NCI-H2227 (cell line): ENCODE measurements around the gene GAB1.

Experiments used
- DNase-seq: peaks from one replicate; lab custom pipeline; 2025; ENCODE audit not compliant: unreplicated experiment; lab: John Stamatoyannopoulos, UW

The GAB1 gene

DNA sequence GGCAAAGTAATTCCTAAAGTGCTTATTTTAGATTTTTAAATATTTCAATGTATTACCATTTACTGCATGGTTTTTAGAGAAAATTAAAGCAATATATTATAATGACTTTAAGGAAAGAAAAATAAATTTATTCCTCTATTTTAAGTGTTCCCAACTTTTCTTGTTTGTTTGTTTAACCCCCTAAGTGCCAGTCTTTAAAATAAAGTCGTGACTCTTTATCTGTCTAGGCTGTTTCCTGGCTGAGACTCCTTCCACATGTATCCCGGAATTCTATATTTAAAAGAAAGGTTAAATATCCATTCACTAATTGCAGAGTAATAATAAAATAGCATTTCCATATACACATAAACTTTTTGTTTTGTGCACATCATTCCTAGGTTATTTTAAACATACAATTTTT is 71.2 kb downstream of the GAB1 start:
- no peak for DNase-seq

- DNase-seq, result no peak
Observed at GRCh38 chr4:143410015-143410414, 73.3 kb downstream of the GAB1 start.

DNA sequence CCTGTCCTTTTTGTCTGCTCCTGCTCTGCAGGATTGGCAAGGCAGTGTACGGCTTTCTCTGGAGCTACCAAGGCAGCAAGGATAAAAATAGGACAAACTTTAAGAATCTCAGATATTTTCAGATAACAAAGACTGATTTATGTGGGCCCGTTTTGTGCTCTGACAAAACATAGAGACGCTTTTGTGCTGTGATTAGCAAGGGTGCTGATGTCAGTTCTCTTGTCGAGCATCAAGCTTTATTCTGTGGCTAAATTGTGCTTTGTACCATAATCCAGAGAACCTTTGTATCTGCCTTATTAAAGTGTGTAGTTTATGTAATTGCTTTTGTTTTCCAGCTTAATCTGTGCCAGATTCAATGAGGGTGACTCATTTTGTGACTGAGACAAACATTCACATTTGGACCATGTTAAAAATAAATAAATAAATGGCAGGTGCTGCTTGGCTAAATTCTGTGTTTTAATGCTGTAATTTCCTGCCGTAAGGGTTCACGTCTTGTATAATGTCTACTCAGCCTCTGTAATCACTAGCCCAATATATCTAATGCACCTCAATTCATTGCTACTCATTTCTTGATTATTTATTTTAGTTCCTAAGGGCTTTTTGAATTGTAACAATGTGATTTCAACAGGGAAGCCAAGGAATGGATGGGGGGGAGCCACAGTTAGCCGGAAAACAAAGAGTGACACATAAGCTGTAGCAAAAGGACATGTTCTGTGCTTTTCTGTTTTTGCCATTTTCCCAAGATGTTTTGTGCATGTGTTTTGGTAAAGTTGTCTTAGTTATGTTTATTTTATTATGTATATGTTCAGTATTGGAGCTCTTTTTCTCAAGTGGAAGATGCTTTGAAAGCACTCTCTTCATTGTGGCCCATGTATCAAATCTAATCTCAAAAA is 75.1 kb downstream of the GAB1 start:
- DNase-seq, result no peak

DNA sequence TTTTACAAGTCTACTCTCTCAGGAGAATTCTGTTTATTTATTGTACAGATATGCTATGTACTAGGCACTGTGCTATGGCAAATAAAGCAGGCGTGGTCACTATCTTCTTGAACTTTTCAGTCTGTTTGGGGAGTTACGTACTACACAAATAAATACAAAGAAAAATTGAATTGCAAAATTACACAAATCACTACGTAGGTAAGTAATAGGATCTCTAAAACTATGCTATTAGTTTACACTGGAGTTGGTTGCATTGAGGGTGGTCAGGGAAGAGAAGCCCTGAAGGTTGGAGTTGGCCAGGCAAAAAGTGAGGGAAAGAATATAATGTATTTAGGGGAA is 75.7 kb downstream of the GAB1 start:
- no peak for DNase-seq

DNA sequence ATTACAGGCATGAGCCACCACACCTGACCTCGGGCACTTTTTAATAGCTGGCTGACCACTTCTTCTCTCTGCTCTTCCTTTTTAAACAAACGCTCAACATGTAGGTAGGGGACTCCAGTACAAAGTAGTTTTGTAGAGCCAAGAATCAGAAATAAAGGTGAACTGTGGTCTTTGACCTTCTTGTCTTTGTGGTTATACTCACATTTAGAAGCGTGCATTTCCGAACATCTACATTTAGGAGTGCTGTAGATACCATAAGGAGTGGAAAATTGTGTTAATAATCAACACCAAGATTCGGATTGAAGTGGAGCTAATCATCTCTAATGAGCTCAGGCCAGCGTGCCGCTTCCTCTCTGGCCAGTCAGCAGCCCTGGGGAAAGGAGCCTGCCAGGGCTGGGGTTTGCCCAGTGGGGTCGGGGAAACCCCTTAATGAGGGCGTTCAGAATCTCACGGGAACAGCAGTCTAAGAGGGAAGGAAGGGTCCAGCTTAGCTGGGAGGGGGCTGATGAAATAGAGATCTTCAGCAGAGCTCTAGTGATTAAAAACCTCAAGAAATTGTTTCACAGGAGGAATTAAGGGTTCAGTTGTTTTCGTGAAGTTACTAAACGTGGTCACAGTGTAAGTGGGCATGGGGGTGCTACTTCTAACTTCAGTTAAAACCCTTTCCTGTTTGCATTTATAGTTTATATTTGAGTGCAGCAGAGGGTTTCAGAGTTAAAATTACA is 81.2 kb downstream of the GAB1 start:
- DNase-seq, result no peak

- DNase-seq, result no peak
Observed at GRCh38 chr4:143420227-143420626, 83.6 kb downstream of the GAB1 start.

GRCh38 chr4:143421609-143422008 is 84.9 kb downstream of the GAB1 start:
- DNase-seq, result no peak

DNA sequence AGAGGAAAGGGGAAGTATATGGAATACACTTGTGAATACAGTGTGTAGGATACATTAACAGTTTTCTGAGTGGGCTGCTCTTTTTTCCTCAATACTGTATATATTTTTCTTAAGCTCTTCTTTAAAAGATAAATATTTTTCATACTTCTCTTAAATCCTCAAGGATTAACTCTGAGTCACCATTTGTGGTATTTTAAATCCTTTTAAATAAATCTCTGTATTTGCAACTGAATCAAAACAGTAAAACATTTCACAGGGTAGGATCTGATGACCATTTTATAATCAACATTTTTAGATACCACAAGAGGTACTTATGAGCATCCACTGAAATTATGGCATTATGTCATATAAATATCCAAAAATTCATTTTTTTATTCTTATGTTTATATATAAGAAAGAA is 87.6 kb downstream of the GAB1 start:
- no peak for DNase-seq

GRCh38 chr4:143431526-143432257 is 95.0 kb downstream of the GAB1 start:
- no peak for DNase-seq

DNA sequence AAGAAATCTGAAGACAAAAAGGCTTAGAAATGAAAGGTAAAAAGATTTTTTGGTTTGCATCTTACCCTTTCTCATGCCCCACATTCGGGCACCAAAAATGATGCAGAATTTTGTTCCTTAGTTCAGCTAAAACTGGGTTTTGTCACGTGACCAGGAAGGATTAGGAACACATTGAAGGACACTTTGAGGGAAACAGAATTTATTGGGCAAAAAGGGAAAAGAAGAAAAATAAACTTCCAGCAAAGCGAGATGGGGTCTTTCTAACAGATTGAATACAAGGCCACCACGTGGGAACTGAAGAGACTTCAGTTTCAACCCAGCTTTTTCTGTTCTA is 95.5 kb downstream of the GAB1 start:
- DNase-seq, result no peak

GRCh38 chr4:143433231-143433630 is 96.6 kb downstream of the GAB1 start:
- no peak for DNase-seq

DNA sequence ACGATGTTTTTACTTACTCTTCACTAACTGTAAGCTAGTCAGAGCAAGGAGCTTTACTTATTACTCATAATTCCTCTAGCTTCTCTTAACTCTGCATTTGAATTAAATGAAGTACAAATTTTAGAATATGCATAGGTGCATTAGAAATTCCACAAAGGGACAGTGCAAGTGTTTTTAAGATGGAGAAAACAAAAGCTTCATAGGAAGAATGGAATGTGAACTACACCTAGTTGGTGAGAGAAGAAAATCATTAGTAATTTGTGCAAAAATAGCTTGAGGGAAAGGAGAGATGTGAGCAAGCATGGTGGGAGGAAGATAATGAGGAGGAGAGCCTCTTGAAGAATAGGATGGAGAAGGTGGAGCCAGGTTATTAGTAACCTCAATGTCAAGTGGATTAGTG is 99.3 kb downstream of the GAB1 start:
- no peak for DNase-seq

- DNase-seq, result no peak
Observed at GRCh38 chr4:143437476-143437875, 100.8 kb downstream of the GAB1 start.

DNA sequence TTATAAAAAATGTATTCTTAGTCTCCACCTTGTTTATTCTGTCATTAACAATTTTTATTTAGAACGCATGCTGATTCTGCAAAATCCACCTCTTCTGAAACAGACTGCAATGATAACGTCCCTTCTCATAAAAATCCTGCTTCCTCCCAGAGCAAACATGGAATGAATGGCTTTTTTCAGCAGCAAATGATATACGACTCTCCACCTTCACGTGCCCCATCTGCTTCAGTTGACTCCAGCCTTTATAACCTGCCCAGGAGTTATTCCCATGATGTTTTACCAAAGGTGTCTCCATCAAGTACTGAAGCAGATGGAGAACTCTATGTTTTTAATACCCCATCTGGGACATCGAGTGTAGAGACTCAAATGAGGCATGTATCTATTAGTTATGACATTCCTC is 101.3 kb downstream of the GAB1 start:
- DNase-seq, result no peak

DNA sequence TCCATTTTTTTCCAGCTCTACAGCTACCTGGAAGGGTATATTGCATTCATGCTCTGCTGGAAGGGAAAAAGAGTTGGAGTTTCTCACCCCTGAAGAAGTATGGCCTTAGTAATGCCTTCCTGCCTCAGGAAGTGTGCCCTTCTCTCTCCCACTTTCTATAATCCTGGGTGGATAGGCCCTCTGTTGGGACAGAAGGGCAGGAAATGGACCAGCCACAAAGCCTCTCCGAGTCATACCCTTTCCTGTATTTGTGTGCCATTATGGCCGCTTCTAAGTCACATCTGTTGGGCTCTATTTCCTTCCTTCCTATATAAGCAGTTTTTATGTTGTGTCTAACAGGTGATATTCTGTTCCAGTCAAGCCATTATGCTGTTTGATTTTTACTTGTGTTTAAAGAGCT is 102.0 kb downstream of the GAB1 start:
- no peak for DNase-seq

- no peak for DNase-seq
Observed at GRCh38 chr4:143441109-143441508, 104.4 kb downstream of the GAB1 start.

GRCh38 chr4:143441678-143442077 is 105.0 kb downstream of the GAB1 start:
- DNase-seq, result no peak

GRCh38 chr4:143443728-143444127 is 107.1 kb downstream of the GAB1 start:
- no peak for DNase-seq

GRCh38 chr4:143451186-143451585 is 114.5 kb downstream of the GAB1 start:
- no peak for DNase-seq

- DNase-seq, result no peak
Observed at GRCh38 chr4:143455211-143455610, 118.5 kb downstream of the GAB1 start.

DNA sequence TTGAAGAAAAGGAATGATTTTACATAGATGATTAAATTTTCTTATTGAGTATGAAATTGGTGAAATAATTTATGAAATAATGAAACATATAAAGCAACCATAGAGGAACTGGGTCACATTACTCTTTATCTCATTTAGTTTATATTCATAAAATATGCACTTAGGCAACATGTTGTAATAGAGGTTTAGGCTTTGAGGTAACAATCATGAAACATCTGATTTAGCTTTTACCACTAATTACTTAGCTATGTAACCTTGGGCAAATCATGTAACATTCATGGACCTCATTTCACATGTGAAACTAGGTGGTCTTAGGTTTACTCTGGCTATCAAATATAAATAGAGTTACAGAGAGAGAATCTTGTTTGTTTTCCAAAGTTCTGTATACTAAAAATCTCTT is 122.3 kb downstream of the GAB1 start:
- DNase-seq, result no peak
